ENCODE data around the gene AXIN1. TPM values are rescaled to one million over a fixed set of nuclear protein-coding genes. Genes with fewer than 3 reads are reported as not detected.
A peak's percentile ranks its signal among the peaks of the same experiment; 100 is the strongest.

The AXIN1 gene
- total and polyA plus RNA-seq, 2 of the 8 experiments (the other 6 are each of a cell fraction or from before 2014, with no cell fraction given): 12.5 to 41.9 TPM

- peak; percentile 43; the same call in 1 of the 2 replicates for TF ChIP-seq SUZ12 (IDR thresholded peaks at IDR 0.05; ENCODE audit: low read length)
- TF ChIP-seq, protein P1, sequence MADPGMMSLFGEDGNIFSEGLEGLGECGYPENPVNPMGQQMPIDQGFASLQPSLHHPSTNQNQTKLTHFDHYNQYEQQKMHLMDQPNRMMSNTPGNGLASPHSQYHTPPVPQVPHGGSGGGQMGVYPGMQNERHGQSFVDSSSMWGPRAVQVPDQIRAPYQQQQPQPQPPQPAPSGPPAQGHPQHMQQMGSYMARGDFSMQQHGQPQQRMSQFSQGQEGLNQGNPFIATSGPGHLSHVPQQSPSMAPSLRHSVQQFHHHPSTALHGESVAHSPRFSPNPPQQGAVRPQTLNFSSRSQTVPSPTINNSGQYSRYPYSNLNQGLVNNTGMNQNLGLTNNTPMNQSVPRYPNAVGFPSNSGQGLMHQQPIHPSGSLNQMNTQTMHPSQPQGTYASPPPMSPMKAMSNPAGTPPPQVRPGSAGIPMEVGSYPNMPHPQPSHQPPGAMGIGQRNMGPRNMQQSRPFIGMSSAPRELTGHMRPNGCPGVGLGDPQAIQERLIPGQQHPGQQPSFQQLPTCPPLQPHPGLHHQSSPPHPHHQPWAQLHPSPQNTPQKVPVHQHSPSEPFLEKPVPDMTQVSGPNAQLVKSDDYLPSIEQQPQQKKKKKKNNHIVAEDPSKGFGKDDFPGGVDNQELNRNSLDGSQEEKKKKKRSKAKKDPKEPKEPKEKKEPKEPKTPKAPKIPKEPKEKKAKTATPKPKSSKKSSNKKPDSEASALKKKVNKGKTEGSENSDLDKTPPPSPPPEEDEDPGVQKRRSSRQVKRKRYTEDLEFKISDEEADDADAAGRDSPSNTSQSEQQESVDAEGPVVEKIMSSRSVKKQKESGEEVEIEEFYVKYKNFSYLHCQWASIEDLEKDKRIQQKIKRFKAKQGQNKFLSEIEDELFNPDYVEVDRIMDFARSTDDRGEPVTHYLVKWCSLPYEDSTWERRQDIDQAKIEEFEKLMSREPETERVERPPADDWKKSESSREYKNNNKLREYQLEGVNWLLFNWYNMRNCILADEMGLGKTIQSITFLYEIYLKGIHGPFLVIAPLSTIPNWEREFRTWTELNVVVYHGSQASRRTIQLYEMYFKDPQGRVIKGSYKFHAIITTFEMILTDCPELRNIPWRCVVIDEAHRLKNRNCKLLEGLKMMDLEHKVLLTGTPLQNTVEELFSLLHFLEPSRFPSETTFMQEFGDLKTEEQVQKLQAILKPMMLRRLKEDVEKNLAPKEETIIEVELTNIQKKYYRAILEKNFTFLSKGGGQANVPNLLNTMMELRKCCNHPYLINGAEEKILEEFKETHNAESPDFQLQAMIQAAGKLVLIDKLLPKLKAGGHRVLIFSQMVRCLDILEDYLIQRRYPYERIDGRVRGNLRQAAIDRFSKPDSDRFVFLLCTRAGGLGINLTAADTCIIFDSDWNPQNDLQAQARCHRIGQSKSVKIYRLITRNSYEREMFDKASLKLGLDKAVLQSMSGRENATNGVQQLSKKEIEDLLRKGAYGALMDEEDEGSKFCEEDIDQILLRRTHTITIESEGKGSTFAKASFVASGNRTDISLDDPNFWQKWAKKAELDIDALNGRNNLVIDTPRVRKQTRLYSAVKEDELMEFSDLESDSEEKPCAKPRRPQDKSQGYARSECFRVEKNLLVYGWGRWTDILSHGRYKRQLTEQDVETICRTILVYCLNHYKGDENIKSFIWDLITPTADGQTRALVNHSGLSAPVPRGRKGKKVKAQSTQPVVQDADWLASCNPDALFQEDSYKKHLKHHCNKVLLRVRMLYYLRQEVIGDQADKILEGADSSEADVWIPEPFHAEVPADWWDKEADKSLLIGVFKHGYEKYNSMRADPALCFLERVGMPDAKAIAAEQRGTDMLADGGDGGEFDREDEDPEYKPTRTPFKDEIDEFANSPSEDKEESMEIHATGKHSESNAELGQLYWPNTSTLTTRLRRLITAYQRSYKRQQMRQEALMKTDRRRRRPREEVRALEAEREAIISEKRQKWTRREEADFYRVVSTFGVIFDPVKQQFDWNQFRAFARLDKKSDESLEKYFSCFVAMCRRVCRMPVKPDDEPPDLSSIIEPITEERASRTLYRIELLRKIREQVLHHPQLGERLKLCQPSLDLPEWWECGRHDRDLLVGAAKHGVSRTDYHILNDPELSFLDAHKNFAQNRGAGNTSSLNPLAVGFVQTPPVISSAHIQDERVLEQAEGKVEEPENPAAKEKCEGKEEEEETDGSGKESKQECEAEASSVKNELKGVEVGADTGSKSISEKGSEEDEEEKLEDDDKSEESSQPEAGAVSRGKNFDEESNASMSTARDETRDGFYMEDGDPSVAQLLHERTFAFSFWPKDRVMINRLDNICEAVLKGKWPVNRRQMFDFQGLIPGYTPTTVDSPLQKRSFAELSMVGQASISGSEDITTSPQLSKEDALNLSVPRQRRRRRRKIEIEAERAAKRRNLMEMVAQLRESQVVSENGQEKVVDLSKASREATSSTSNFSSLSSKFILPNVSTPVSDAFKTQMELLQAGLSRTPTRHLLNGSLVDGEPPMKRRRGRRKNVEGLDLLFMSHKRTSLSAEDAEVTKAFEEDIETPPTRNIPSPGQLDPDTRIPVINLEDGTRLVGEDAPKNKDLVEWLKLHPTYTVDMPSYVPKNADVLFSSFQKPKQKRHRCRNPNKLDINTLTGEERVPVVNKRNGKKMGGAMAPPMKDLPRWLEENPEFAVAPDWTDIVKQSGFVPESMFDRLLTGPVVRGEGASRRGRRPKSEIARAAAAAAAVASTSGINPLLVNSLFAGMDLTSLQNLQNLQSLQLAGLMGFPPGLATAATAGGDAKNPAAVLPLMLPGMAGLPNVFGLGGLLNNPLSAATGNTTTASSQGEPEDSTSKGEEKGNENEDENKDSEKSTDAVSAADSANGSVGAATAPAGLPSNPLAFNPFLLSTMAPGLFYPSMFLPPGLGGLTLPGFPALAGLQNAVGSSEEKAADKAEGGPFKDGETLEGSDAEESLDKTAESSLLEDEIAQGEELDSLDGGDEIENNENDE (IDR thresholded peaks at IDR 0.05; ENCODE audit: insufficient replicate concordance, low read length): no peak
- no peak for TF ChIP-seq TBP (IDR thresholded peaks at IDR 0.05; ENCODE audit: low read depth, low read length)
- TF ChIP-seq SIN3A (conservative IDR thresholded peaks at IDR 0.05 in 1 of 2, IDR thresholded peaks at IDR 0.05 in 1 of 2; ENCODE audit: low read depth in 1 of 2, low read length in 2 of 2): no peak
- no peak for TF ChIP-seq CHD1 (IDR thresholded peaks at IDR 0.05; ENCODE audit: low read depth, low read length)
- TF ChIP-seq CTBP2 (IDR thresholded peaks at IDR 0.05; ENCODE audit: borderline replicate concordance, insufficient read depth, insufficient read length, low read length): no peak
- no peak for TF ChIP-seq TAF7 (optimal IDR thresholded peaks at IDR 0.05; ENCODE audit: borderline replicate concordance, low read depth, low read length)
- no peak for TF ChIP-seq MAFK (IDR thresholded peaks at IDR 0.05; ENCODE audit: low read depth, low read length)
- TF ChIP-seq POLR2A (IDR thresholded peaks at IDR 0.05; ENCODE audit: control extremely low read depth in 1 of 2, low read depth in 2 of 2, low read length in 2 of 2): no peak
- TF ChIP-seq, protein P2, sequence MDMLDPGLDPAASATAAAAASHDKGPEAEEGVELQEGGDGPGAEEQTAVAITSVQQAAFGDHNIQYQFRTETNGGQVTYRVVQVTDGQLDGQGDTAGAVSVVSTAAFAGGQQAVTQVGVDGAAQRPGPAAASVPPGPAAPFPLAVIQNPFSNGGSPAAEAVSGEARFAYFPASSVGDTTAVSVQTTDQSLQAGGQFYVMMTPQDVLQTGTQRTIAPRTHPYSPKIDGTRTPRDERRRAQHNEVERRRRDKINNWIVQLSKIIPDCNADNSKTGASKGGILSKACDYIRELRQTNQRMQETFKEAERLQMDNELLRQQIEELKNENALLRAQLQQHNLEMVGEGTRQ (IDR thresholded peaks at IDR 0.05; ENCODE audit: low read length): no peak
- TF ChIP-seq SP2 (IDR thresholded peaks at IDR 0.05; ENCODE audit: low read length): no peak
These were observed 72.5 kb downstream of the AXIN1 start (continued) for GRCh38 chr16:280005-280460.
